Measurements from ENCODE around the gene AOPEP. TPM values are rescaled to one million over a fixed set of nuclear protein-coding genes. Genes with fewer than 3 reads are reported as not detected.

The AOPEP gene
- total and polyA plus RNA-seq, 2 of the 13 experiments (the other 11 are each of a cell fraction or from before 2014, with no cell fraction given) = 22.2 to 41.6 TPM

DNA sequence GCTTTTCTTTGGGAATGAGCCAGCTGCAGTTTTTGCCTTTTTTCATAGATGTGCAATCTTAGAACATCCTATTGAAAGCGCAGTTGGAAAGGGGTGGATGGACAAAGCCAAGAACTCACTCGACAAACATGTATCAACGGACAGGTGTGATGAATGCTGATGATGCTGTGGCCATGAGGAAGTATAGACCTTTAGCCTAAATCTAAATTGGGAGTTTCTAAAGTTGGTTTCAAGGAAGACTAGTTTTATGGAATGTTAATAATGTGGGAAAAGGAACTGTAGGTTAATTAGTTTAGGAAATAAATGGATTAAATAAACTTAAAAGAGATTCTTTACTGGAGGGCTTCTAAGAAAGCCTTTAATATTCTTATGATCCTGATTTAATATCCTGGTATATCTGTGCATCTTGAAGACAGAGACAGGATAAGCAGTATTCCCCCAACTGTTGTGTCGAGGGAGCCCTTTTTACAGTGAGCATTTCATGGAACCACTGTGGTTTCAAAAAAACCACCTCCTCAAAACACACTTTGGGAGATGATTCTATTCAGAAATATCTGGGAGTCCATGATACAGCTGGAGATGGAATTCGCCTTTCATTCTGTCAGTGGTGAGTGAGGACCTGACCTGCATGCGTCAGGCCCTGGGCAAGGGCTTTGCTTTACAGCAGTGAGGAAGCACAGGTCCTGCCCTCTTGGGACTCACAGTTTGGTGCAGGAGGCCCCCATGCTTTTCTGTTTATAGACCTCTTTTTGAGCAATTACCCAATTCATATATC lies 82.6 kb downstream of the AOPEP start:
- Histone ChIP-seq H3K9ac (ENCODE audit: insufficient read depth, low read depth, low read length) (no peak overlapping the region), H3K79me2 (ENCODE audit: insufficient read depth, low read length) (no peaks in the 10 kb centered on the region), H3K4me2 (ENCODE audit: low read depth, low read length) (no peak overlapping the region), H4K20me1 (ENCODE audit: insufficient read depth, low read length) (no peaks in the 10 kb centered on the region), H3K27ac (ENCODE audit: extremely low read length, insufficient read depth, low read length) (no peak overlapping the region), H3K4me1 (ENCODE audit: insufficient read depth, low read length) (peaks cover 31% of the 10 kb centered on the region), H3K4me3 (replicated peaks in 1 of 3; ENCODE audit: insufficient read depth in 1 of 3, low read depth in 2 of 3, low read length in 3 of 3) (no peak overlapping the region), H3K9me3 (ENCODE audit: low read length) (no peaks in the 10 kb centered on the region), H3K27me3 (ENCODE audit: control insufficient read depth in 1 of 2, insufficient read depth in 2 of 2, low read length in 2 of 2) (no peaks in the 10 kb centered on the region), H2AFZ (ENCODE audit: low read length) (no peak overlapping the region), H3K36me3 (replicated peaks in 1 of 2; ENCODE audit: control insufficient read depth in 1 of 2, insufficient read depth in 2 of 2, low read length in 2 of 2) (peaks cover 1 to 20% of the 10 kb centered on the region in 2 experiments)
- intact Hi-C loops (cut with micrococcal nuclease; ENCODE audit: unreplicated experiment) = no loop called here
- no TSS peak for BruUV-seq (replicated peaks)
- in situ Hi-C loops (cut with HindIII; ENCODE audit: extremely low pct_ligation_motif_present, low pct_unique_long_range_greater_than_20kb) = no loop called here
- ChIA-PET CTCF (ENCODE audit: low intra/inter-chr PET ratio, low total read pairs) (no interaction called here), POLR2A (no interaction called here)
- FAIRE-seq = no peak
- ATAC-seq = no peak
- TF ChIP-seq MAFF (IDR thresholded peaks at IDR 0.05; ENCODE audit: low read depth, low read length) (no peak), GZF1 (CRISPR knock-in tag; IDR thresholded peaks at IDR 0.05) (no peak), IRF2 (CRISPR knock-in tag; IDR thresholded peaks at IDR 0.05) (no peak), SIX4 (CRISPR knock-in tag; IDR thresholded peaks at IDR 0.05) (no peak), ZNF282 (IDR thresholded peaks at IDR 0.05; ENCODE audit: partially characterized antibody) (no peak), SAP130 (CRISPR knock-in tag; IDR thresholded peaks at IDR 0.05; ENCODE audit: low read depth) (no peak), ZNF703 (CRISPR knock-in tag; IDR thresholded peaks at IDR 0.05; ENCODE audit: borderline replicate concordance) (no peak), MLX (CRISPR knock-in tag; IDR thresholded peaks at IDR 0.05) (no peak), ZNF121 (CRISPR knock-in tag; IDR thresholded peaks at IDR 0.05) (no peak), POLR2A (IDR thresholded peaks at IDR 0.05; ENCODE audit: insufficient read depth in 1 of 2, low read depth in 2 of 2, low read length in 2 of 2) (no peak), ZMYM2 (CRISPR knock-in tag; IDR thresholded peaks at IDR 0.05) (no peak), NRL (CRISPR knock-in tag; IDR thresholded peaks at IDR 0.05; ENCODE audit: borderline replicate concordance) (no peak)
- TF ChIP-seq, protein P1, sequence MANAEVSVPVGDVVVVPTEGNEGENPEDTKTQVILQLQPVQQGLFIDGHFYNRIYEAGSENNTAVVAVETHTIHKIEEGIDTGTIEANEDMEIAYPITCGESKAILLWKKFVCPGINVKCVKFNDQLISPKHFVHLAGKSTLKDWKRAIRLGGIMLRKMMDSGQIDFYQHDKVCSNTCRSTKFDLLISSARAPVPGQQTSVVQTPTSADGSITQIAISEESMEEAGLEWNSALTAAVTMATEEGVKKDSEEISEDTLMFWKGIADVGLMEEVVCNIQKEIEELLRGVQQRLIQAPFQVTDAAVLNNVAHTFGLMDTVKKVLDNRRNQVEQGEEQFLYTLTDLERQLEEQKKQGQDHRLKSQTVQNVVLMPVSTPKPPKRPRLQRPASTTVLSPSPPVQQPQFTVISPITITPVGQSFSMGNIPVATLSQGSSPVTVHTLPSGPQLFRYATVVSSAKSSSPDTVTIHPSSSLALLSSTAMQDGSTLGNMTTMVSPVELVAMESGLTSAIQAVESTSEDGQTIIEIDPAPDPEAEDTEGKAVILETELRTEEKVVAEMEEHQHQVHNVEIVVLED (CRISPR knock-in tag; IDR thresholded peaks at IDR 0.05; ENCODE audit: borderline replicate concordance) = no peak
- TF ChIP-seq, protein P2, sequence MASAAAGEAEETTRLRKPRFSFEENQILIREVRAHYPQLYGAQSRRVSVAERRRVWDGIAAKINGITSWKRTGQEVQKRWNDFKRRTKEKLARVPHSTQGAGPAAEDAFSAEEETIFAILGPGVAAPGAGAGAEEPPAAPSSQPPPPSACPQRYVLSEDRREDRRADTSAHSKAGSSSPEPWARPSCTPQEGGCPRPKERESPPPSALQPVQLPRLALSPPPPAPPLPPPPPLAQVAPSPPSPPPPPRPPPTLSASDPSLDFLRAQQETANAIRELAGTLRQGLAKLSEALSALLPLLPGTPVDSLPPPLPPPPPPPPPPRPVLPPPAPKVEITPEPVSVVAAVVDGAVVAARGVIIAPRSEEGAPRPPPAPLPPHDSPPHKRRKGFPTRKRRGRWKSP (CRISPR knock-in tag; IDR thresholded peaks at IDR 0.05) = no peak
- 96% methylated on average over 6 of the region's 6 CpGs for WGBS (ENCODE audit: low lambda C conversion rate)
- DNase-seq (ENCODE audit: low spot score) = no peak
